Measurements from ENCODE around the gene PKNOX2. TPM values are rescaled to one million over a fixed set of nuclear protein-coding genes. Genes with fewer than 3 reads are reported as not detected.
A peak's percentile ranks its signal among the peaks of the same experiment; 100 is the strongest.

Gene PKNOX2
- polyA plus RNA-seq, 1 donor: 31.3 TPM

GRCh38 chr11:125448136-125448535 is 283.6 kb downstream of the PKNOX2 start:
- no peak for DNase-seq

GRCh38 chr11:125449565-125449964 is 285.0 kb downstream of the PKNOX2 start:
- DNase-seq: no peak

- DNase-seq: peak; percentile 15
Measured at GRCh38 chr11:125451400-125452124, 287.0 kb downstream of the PKNOX2 start.

GRCh38 chr11:125452125-125452470 is 287.5 kb downstream of the PKNOX2 start:
- no peak for DNase-seq

GRCh38 chr11:125454047-125454446 is 289.5 kb downstream of the PKNOX2 start:
- no peak for DNase-seq

- DNase-seq: no peak
Measured at GRCh38 chr11:125455851-125456250, 291.3 kb downstream of the PKNOX2 start.

- peak; percentile 45 for DNase-seq
Measured at GRCh38 chr11:125457814-125458343, 293.3 kb downstream of the PKNOX2 start.

GRCh38 chr11:125460275-125460674 is 295.7 kb downstream of the PKNOX2 start:
- DNase-seq: no peak

GRCh38 chr11:125463590-125464269 is 299.2 kb downstream of the PKNOX2 start:
- DNase-seq: no peak

- DNase-seq: no peak
Measured at GRCh38 chr11:125464270-125464662, 299.7 kb downstream of the PKNOX2 start.

- no peak for DNase-seq
Measured at GRCh38 chr11:125464666-125465065, 300.1 kb downstream of the PKNOX2 start.

- DNase-seq: no peak
Measured at GRCh38 chr11:125465255-125465654, 300.7 kb downstream of the PKNOX2 start.

- no peak for DNase-seq
Measured at GRCh38 chr11:125465701-125466100, 301.1 kb downstream of the PKNOX2 start.

GRCh38 chr11:125468025-125468424 is 303.5 kb downstream of the PKNOX2 start:
- no peak for DNase-seq

GRCh38 chr11:125468852-125469251 is 304.3 kb downstream of the PKNOX2 start:
- DNase-seq: no peak

- no peak for DNase-seq
Measured at GRCh38 chr11:125470355-125470754, 305.8 kb downstream of the PKNOX2 start.

GRCh38 chr11:125476721-125477120 is 312.2 kb downstream of the PKNOX2 start:
- DNase-seq: no peak

GRCh38 chr11:125479137-125479536 is 314.6 kb downstream of the PKNOX2 start:
- no peak for DNase-seq

- no peak for DNase-seq
Measured at GRCh38 chr11:125481531-125481930, 317.0 kb downstream of the PKNOX2 start.

Other genes starting within 250 kb of the PKNOX2 start
- 0.26 TPM for gene HEPN1, start 245.5 kb upstream of the PKNOX2 start, polyA plus RNA-seq (ENCODE audit: insufficient read length)
- 0.22 TPM for gene HEPACAM, start 228.7 kb upstream of the PKNOX2 start, polyA plus RNA-seq (ENCODE audit: insufficient read length)
- 2.7 TPM for gene CCDC15, start 210.5 kb upstream of the PKNOX2 start, polyA plus RNA-seq (ENCODE audit: insufficient read length)
- 5.3 TPM for gene SLC37A2, start 101.4 kb upstream of the PKNOX2 start, polyA plus RNA-seq (ENCODE audit: insufficient read length)
- 23.3 TPM for gene TMEM218, start 53.1 kb upstream of the PKNOX2 start, polyA plus RNA-seq (ENCODE audit: insufficient read length)